Omental fat pad (tissue), 4 donors: ENCODE data around the gene PHYKPL. TPM values are rescaled to one million over a fixed set of nuclear protein-coding genes. Genes with fewer than 3 reads are reported as not detected.

Source experiments
- ATAC-seq: fragments of 150-250 bp; one replicate; pipeline ENCODE4 v1.9.1; 2016; ENCODE audit warnings: mild to moderate bottlenecking, moderate library complexity; ENCODE audit not compliant: low FRiP score
- DNase-seq: peaks from one replicate; pipeline ENCODE4 v3.0.0-alpha.2; 2019; ENCODE audit warnings: low spot score
- total RNA-seq, 4 donors: library from RNA; depleted of rRNA; stranded (reverse); fragments of >200 nt; gene quantifications; one replicate each; pipeline ENCODE4 v1.1.0, GENCODE V29; 2016
- TF ChIP-seq, protein P1 (sequence below), 3 donors: fragments of 450-650 bp; IDR thresholded peaks; one replicate each; pipeline ENCODE4 v1.5.1; 2016 to 2017; ENCODE audit warnings: antibody characterized with exemption in 3 of 3, mild to moderate bottlenecking in 3 of 3, moderate library complexity in 2 of 3

The PHYKPL gene
- total RNA-seq, 4 donors from 2014 or later, result 62.3 to 104 (median 82.0) TPM

DNA sequence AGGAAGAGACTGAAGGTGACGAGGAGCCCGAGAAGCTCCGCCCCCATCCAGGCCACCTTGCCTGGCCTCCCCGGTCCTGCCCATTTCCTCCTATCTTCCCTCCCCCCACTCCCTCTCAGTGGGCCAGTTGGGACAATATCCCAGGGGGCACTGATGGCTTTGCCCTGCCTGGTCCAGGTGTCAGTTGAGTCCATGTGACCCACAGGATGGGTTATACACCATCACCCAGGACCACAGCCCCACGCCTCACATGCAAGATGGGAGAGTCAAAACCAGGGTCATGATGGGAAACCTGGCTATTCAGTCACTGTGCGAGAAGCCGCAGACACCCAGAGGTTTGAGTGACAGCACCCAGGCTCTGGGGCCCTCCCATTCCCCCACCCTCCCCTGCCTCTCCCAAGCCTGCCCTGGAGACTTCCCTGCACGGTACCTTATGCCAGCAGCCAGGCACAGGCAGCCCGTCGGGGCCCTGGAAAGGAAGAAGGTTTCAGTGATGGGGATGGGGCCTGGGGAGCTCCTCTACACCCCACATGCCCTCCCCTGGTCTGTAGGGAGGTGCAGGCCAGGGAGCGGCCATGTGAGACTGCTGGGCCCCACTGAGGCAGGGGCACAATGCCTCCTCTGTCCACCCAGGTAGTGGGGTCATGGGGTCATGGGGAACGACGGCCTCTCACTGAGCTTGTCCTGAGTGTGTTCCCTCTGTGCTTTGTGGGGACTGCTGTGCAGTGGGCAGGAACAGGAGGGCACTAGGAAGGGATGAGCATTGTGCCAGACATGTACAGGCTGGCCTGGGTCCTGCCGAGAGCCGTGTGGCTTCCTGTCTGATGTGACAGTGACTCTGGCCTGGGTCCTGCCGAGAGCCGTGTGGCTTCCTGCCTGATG is 6.3 kb upstream of the PHYKPL start:
- no peak for ATAC-seq
- TF ChIP-seq, protein P1, sequence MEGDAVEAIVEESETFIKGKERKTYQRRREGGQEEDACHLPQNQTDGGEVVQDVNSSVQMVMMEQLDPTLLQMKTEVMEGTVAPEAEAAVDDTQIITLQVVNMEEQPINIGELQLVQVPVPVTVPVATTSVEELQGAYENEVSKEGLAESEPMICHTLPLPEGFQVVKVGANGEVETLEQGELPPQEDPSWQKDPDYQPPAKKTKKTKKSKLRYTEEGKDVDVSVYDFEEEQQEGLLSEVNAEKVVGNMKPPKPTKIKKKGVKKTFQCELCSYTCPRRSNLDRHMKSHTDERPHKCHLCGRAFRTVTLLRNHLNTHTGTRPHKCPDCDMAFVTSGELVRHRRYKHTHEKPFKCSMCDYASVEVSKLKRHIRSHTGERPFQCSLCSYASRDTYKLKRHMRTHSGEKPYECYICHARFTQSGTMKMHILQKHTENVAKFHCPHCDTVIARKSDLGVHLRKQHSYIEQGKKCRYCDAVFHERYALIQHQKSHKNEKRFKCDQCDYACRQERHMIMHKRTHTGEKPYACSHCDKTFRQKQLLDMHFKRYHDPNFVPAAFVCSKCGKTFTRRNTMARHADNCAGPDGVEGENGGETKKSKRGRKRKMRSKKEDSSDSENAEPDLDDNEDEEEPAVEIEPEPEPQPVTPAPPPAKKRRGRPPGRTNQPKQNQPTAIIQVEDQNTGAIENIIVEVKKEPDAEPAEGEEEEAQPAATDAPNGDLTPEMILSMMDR (IDR thresholded peaks at IDR 0.05), result no peak
- no peak for DNase-seq

DNA sequence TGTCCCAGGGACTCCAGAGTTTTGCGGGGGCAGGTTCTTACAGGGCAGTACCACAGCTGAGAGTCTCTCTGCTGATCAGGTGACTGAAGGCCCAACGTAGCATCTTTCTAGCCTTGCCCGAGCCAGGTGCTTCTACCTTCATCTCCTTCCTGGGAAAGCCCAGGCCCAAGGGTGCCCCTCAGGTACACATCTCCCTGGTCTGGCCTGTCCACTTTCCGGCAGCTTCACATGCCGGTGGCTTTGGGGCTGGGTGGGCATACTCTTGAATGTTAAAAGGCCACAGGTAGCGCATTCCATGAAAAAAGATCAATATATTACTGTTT is 5.7 kb upstream of the PHYKPL start:
- DNase-seq (no peak), ATAC-seq (no peak)
- TF ChIP-seq, protein P1 (IDR thresholded peaks at IDR 0.05), result no peak

DNA sequence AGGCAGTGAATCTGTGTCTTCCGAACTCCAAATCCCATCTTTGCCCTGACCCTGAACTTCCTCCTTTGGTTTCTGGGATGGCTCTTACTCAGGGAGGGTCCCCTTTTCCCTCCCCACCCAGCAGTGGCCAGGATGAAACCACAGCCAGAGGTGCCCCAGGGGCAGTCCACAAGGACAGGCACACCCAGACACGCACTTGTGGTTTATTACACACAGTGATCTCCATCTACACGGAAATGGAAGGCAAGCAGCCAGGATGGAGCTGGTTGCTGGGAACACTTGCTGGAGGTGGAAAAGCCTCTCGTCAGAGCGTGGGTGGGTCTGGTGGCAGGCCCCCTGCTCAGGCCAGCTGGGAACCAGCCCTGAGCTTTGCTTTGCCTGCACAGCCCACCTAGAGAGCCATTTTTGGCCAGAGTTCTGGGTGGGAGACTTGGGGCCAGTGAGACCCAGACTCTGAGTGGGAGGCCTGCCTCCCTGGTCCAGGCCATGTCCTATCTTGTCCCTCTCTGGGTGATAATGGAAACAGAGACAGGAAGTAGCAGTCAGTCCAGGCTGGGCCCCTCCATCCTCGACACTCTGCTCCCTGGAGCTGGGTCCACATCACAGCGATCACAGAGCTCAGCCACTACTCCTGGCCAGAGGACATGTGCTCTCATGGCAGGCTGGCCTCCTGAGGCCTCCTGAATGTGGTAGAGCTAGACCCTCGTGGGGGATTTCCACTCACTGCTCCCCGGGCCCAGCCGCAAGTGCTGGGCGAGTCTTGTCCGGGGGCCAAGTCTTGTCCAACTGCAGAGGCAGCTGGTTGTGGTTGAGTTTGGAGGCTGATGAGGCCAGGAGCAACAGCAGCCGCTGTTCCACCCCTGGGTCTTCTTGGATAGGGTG is 5.1 kb upstream of the PHYKPL start:
- ATAC-seq, result no peak
- TF ChIP-seq, protein P1 (IDR thresholded peaks at IDR 0.05), result no peak
- no peak for DNase-seq

DNA sequence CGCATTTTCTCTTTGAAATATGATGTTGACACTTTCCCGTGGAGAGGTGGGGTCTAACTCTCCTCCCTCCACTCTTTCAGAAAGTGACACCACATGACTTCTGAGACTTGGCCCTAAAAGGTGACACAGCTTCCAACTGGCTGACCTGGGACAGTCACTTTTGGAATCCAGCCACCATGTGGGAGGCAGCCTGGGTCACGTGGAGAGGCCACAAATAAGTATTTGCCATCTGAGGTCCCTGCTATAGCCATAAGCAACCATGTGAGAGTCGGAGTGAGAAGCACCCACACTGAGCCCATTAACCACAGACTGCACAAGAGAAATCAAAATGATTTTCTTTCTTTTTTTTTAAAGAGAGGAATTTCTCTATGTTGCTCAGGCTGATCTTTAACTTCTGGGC is 4.1 kb upstream of the PHYKPL start:
- TF ChIP-seq, protein P1 (IDR thresholded peaks at IDR 0.05), result no peak
- DNase-seq (no peak), ATAC-seq (no peak)

DNA sequence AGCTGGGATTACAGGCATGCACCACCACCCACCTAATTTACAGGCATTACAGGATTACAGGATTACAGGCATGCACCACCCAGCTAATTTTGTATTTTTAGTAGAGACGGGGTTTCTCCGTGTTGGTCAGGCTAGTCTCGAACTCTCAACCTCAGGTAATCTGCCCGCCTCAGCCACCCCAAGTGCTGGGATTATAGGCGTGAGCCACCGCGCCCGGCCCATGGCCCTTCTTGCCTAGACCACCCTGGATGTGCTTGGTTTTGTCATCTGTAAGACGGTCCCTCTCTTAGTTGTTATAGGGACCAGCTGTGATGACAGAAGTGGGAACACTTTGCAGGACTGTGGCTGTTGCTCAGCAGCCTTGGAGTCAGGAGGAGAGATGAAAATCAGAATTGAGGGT is 3.5 kb upstream of the PHYKPL start:
- ATAC-seq (no peak), DNase-seq (no peak)
- TF ChIP-seq, protein P1 (IDR thresholded peaks at IDR 0.05), result no peak

DNA sequence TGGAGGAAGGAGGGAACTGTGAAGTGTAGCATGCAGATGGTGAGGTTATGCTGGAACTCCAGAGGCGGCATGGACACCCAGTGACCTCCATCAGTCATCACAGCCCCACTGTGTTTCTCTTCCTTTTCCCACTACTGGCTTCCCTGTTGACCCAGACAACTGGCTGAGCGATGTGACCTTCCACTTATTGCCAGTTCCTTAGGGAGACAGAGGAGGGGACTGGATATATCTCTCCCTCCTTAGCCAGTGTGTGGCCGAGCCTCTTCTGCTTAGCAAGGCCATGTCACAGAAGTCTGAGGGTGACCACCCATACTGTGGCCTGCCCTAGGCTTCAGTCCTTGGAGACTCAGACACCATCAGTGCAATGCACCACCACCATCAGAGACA is 3.0 kb upstream of the PHYKPL start:
- TF ChIP-seq, protein P1 (IDR thresholded peaks at IDR 0.05), result no peak
- no peak for ATAC-seq
- no peak for DNase-seq
